ENCODE results near the gene CCND3.

DNA sequence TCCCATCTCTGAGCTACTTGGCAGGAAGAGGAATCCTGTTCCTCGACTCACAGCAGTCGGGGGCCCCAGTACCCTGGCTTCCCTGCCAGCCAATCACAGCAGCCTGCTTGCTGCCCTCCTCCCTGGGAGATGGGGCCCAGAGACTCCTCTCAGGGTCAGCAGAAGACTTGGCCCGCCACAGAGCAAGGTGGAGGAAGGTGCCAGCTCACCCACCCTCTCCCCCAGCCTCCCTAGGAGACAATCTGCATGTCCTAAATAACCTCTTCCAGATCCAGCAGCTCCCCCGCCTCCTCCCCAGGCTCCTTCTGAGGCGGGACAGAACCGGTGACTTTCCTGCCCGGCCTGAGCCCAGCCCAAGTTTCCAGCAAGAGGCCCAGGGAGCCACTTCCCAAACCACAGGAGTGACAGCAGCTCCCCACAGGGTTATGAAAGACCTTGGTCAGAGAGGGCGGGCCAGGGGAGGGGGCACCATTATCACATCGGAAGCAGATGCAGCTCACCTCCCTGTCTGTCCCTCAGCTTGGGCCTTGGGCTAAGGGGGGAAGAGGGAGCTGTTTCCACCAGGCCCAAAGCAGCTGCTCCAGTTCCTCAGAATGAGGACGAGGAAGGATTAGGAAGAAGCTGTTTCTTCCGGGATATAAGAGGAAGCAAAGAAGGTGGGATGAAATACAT, 2.3 kb downstream of the CCND3 start:
- TF ChIP-seq CTCF (IDR thresholded peaks at IDR 0.05; ENCODE audit: poor library complexity) (no peak), EZH2 (IDR thresholded peaks at IDR 0.05; ENCODE audit: borderline replicate concordance) (no peak)

Measured in hepatocyte (in vitro differentiated cells).